NOMO-1 treated with dmso at 0.1 percent for 144 hours (cell line): ENCODE data around the gene SHMT2.

Experiments used
- DNase-seq: peaks from one replicate; lab custom pipeline; 2025; ENCODE audit not compliant: unreplicated experiment; lab: John Stamatoyannopoulos, UW

Gene SHMT2

DNA sequence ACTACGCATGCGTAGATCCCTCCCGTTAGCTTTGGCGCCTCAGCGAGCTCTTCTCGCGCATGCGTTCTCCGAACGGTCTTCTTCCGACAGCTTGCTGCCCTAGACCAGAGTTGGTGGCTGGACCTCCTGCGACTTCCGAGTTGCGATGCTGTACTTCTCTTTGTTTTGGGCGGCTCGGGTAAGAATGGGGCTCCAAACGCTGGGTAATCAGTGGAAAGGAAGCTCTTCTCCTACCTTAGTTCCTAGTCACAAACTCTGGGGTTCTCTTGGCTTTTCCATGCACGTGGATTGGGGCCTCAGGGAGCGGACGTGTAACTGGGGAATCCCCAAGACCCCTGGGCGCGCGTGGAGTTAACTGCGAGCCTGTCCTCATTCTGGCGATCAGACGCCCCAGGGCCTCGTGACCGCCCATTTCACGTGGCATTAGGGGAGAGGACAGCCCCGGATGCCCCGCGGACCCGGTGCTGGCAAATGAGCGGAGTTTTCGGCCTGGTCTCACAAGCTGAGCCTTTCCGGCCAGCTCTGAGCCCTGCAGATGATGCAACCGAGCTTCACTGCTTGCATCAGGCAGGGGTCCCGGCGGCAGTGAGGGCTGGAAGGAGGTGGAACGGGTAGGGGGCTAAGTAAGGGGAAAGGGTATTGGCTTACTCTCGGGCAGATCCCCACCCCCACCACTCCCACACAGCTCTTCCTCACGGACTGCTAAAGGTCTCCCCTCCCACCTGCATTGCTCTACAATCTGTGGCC, at the start of gene SHMT2:
TSS of gene SHMT2 (plus strand) at position 78 of the 747 bp plus-strand sequence. CDS start at position 146, 68 bp downstream.
- peak; percentile 91 for DNase-seq

GRCh38 chr12:57180321-57180989, 49.1 kb upstream of the SHMT2 start:
- DNase-seq: no peak

- no peak for DNase-seq
Measured at GRCh38 chr12:57181072-57181471, 48.4 kb upstream of the SHMT2 start.

GRCh38 chr12:57181561-57182155, 47.9 kb upstream of the SHMT2 start:
- DNase-seq: no peak

GRCh38 chr12:57182918-57183575, 46.5 kb upstream of the SHMT2 start:
- peak; percentile 40 for DNase-seq

DNA sequence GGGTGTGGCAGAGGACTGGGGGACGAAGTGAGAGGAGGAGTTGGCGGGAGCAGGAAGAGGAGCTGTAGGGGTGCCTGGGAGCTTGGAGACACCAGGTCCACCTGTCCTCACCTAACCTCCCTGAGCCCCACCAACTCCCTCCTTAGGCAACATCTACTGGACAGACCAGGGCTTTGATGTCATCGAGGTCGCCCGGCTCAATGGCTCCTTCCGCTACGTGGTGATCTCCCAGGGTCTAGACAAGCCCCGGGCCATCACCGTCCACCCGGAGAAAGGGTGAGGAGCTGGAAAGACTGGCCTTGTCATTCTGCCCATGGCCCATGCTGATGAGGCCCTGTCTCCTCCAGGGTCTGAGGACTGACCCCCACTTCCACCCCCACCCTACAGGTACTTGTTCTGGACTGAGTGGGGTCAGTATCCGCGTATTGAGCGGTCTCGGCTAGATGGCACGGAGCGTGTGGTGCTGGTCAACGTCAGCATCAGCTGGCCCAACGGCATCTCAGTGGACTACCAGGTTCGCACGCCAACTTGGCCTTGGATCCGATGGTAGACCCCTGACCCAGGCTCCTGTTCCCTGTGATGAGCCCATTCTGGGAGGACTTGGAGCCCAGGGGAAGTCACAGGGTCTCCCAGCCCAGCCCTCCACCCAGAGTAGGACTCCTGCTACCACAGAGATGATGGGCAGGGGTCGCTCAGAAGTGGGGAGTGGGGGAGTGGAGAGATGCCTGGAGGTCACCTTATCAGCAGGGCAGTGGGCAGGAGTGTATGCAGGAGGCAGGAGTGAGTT, 45.4 kb upstream of the SHMT2 start:
- no peak for DNase-seq

DNA sequence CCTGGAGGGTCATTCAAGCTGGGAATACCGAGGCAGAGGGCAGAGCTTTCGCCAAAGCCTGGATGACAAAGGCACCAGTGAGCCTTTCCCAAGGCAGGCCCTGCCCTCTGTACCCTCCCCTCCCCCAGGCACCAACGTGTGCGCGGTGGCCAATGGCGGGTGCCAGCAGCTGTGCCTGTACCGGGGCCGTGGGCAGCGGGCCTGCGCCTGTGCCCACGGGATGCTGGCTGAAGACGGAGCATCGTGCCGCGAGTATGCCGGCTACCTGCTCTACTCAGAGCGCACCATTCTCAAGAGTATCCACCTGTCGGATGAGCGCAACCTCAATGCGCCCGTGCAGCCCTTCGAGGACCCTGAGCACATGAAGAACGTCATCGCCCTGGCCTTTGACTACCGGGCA, 44.1 kb upstream of the SHMT2 start:
- no peak for DNase-seq

- no peak for DNase-seq
Measured at GRCh38 chr12:57185906-57186508, 43.5 kb upstream of the SHMT2 start.

DNA sequence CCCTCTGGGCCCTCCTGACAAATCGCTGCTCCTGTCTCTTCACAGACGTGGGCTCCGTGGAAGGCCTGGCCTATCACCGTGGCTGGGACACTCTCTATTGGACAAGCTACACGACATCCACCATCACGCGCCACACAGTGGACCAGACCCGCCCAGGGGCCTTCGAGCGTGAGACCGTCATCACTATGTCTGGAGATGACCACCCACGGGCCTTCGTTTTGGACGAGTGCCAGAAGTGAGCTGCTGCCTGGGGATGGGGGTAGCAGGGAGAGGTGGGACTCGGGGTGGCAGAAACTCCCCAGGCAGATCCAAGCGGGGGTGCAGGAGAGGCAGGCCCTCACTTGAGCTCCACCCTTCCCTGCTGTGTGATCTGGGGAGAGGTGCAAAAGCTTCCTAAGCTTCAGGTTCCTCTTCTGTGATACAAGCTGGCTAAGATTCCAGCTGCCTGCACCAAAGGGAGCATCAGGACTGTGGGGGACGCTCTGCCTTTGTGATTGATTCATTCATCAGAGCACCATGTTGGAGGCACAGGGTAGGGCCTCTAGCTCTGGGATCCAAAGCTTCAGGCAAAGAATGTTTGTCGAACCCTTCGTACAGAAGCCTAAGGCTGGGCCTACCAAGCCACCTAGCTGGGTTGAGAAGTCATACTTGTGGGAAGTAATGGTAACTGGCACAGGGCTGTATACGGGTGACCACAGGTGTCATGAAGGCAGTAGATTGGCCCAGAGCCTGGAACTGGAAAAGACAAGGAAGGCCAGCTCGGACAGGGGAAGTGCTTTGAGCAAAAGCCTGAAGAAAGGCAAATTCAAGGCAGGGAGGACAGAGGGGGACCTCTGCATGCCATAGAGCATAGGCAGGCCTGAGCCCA, 42.1 kb upstream of the SHMT2 start:
- DNase-seq: no peak

DNA sequence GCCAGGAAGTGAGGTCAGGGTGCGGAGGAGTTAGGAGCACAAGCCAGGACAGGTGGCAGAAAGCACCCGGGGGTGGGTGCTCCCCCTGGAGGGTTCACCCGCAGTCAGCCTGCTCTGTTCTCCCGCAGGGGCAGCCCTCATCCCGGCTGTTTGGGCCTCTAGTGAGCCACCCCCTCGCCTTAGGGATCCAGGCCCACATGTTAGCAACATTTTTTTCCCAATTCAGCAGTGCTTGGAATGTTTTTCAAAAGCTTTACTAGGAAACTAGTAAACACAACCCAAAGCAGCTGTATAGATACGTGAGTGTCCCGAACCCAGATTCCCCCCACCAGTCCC, 41.5 kb upstream of the SHMT2 start:
- DNase-seq: no peak

GRCh38 chr12:57190037-57190436, 39.5 kb upstream of the SHMT2 start:
- no peak for DNase-seq

- no peak for DNase-seq
Measured at GRCh38 chr12:57190821-57191220, 38.7 kb upstream of the SHMT2 start.

DNA sequence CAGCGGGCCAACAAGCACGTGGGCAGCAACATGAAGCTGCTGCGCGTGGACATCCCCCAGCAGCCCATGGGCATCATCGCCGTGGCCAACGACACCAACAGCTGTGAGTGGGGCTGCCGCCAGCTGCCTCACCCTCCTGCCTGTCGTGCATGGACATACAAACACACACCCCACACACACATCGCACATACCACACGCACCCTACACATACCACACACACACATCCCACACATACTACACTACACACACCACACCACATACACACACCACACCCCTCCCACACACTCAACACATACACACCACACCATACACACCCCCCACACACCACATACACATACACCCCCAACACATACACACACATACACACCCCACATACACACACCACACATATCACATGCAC, 38.1 kb upstream of the SHMT2 start:
- DNase-seq: no peak

GRCh38 chr12:57192920-57193319, 36.6 kb upstream of the SHMT2 start:
- DNase-seq: no peak

GRCh38 chr12:57193706-57194245, 35.7 kb upstream of the SHMT2 start:
- no peak for DNase-seq

- DNase-seq: no peak
Measured at GRCh38 chr12:57194253-57194652, 35.3 kb upstream of the SHMT2 start.

GRCh38 chr12:57195186-57195585, 34.3 kb upstream of the SHMT2 start:
- no peak for DNase-seq

GRCh38 chr12:57195611-57196371, 33.7 kb upstream of the SHMT2 start:
- no peak for DNase-seq

DNA sequence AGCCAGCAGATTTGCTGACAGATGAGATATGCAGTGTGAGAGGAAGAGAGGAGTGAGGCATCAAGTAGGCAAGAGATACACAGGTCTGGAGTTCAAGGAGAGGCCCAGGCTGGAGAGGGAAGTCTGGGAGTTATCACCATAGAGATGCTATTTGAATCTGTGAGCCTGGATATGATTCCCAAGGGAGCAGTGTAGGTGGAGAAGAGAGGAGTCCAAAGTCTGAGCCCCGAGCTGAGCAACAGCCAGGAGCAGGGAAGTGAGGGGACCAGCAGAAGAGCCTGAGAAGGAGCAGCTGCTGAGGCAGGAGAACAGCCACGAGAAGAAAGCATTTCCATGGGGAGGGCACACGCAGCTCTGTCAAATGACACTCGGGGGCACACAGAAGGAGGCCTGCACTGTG, 33.1 kb upstream of the SHMT2 start:
- DNase-seq: no peak
